ENCODE data around the gene SPECC1L. TPM values are rescaled to one million over a fixed set of nuclear protein-coding genes. Genes with fewer than 3 reads are reported as not detected.

Gene SPECC1L
- polyA plus RNA-seq, 2 donors, result 11.0 to 11.4 TPM

GRCh38 chr22:24426436-24426835, 155.8 kb downstream of the SPECC1L start:
- Histone ChIP-seq H3K4me3 (ENCODE audit: low read depth in 1 of 2, low read length in 2 of 2) (no peak overlapping the region), H3K4me1 (ENCODE audit: control insufficient read depth in 2 of 2, insufficient read depth in 2 of 2, low read length in 1 of 2) (peaks cover 0 to 6% of the 10 kb centered on the region in 2 donors), H3K36me3 (ENCODE audit: control insufficient read depth in 2 of 2, insufficient read depth in 2 of 2, low read length in 1 of 2) (no peaks in the 10 kb centered on the region), H3K27me3 (ENCODE audit: control insufficient read depth in 1 of 2, insufficient read depth in 2 of 2, low read length in 2 of 2) (peaks cover 0 to 5% of the 10 kb centered on the region in 2 donors), H3K27ac (ENCODE audit: low read depth in 2 of 2, low read length in 1 of 2) (no peak overlapping the region), H3K9me3 (ENCODE audit: control insufficient read depth in 2 of 2, insufficient read depth in 1 of 2, low read depth in 1 of 2, low read length in 1 of 2) (no peaks in the 10 kb centered on the region)
- WGBS, 2 donors, result 88 to 94% methylated on average over 4 of the region's 4 CpGs

GRCh38 chr22:24426851-24427499, 156.3 kb downstream of the SPECC1L start:
- Histone ChIP-seq H3K4me1 (ENCODE audit: control insufficient read depth in 2 of 2, insufficient read depth in 2 of 2, low read length in 1 of 2) (peaks cover under 1 to 7% of the 10 kb centered on the region in 2 donors), H3K36me3 (ENCODE audit: control insufficient read depth in 2 of 2, insufficient read depth in 2 of 2, low read length in 1 of 2) (no peaks in the 10 kb centered on the region), H3K4me3 (ENCODE audit: low read depth in 1 of 2, low read length in 2 of 2) (no peak overlapping the region), H3K9me3 (ENCODE audit: control insufficient read depth in 2 of 2, insufficient read depth in 1 of 2, low read depth in 1 of 2, low read length in 1 of 2) (no peaks in the 10 kb centered on the region), H3K27ac (ENCODE audit: low read depth in 2 of 2, low read length in 1 of 2) (peak overlapping the region in 1 of 2 donors; percentile 38), H3K27me3 (ENCODE audit: control insufficient read depth in 1 of 2, insufficient read depth in 2 of 2, low read length in 2 of 2) (peaks cover 0 to 5% of the 10 kb centered on the region in 2 donors)
- WGBS, 2 donors, result 82 to 85% methylated on average over 19 of the region's 19 CpGs

- Histone ChIP-seq H3K27ac (ENCODE audit: low read depth in 2 of 2, low read length in 1 of 2) (peak within 1 kb of the TSS in 1 of 2 donors; percentile 64), H3K4me1 (ENCODE audit: control insufficient read depth in 2 of 2, insufficient read depth in 2 of 2, low read length in 1 of 2) (peaks cover 7 to 12% of the 10 kb centered on the region in 2 donors), H3K36me3 (ENCODE audit: control insufficient read depth in 2 of 2, insufficient read depth in 2 of 2, low read length in 1 of 2) (no peaks in the 10 kb centered on the region), H3K27me3 (ENCODE audit: control insufficient read depth in 1 of 2, insufficient read depth in 2 of 2, low read length in 2 of 2) (peaks cover 0 to 5% of the 10 kb centered on the region in 2 donors), H3K4me3 (ENCODE audit: low read depth in 1 of 2, low read length in 2 of 2) (peak within 1 kb of the TSS in 1 of 2 donors; percentile 22), H3K9me3 (ENCODE audit: control insufficient read depth in 2 of 2, insufficient read depth in 1 of 2, low read depth in 1 of 2, low read length in 1 of 2) (no peaks in the 10 kb centered on the region)
- 71 to 74% methylated on average over 21 to 22 of the region's 22 CpGs for WGBS, 2 donors
Observed at GRCh38 chr22:24427500-24428164, 157.0 kb downstream of the SPECC1L start, which contains the start of gene ADORA2A. ADORA2A (plus strand) TSS chr22:24427599; CDS start chr22:24433405, 5,806 bp downstream.

- H3K9me3 ChIP-seq (ENCODE audit: control insufficient read depth in 2 of 2, insufficient read depth in 1 of 2, low read depth in 1 of 2, low read length in 1 of 2), result no peaks in the 10 kb centered on the region
- H3K27ac ChIP-seq (ENCODE audit: low read depth in 2 of 2, low read length in 1 of 2), result no peak overlapping the region
- no peaks in the 10 kb centered on the region for H3K36me3 ChIP-seq (ENCODE audit: control insufficient read depth in 2 of 2, insufficient read depth in 2 of 2, low read length in 1 of 2)
- H3K27me3 ChIP-seq (ENCODE audit: control insufficient read depth in 1 of 2, insufficient read depth in 2 of 2, low read length in 2 of 2), result peaks cover 0 to 5% of the 10 kb centered on the region in 2 donors
- peaks cover 7 to 18% of the 10 kb centered on the region in 2 donors for H3K4me1 ChIP-seq (ENCODE audit: control insufficient read depth in 2 of 2, insufficient read depth in 2 of 2, low read length in 1 of 2)
- H3K4me3 ChIP-seq (ENCODE audit: low read depth in 1 of 2, low read length in 2 of 2), result no peak overlapping the region
- WGBS, 2 donors, result 72 to 73% methylated on average over 11 of the region's 11 CpGs
Observed at GRCh38 chr22:24428751-24429410, 158.2 kb downstream of the SPECC1L start.

- no peaks in the 10 kb centered on the region for H3K9me3 ChIP-seq (ENCODE audit: control insufficient read depth in 2 of 2, insufficient read depth in 1 of 2, low read depth in 1 of 2, low read length in 1 of 2)
- 57 to 60% methylated on average over 22 of the region's 22 CpGs for WGBS, 2 donors
- H3K27me3 ChIP-seq (ENCODE audit: control insufficient read depth in 1 of 2, insufficient read depth in 2 of 2, low read length in 2 of 2), result peaks cover 0 to under 1% of the 10 kb centered on the region in 2 donors
- no peaks in the 10 kb centered on the region for H3K36me3 ChIP-seq (ENCODE audit: control insufficient read depth in 2 of 2, insufficient read depth in 2 of 2, low read length in 1 of 2)
- no peak overlapping the region for H3K27ac ChIP-seq (ENCODE audit: low read depth in 2 of 2, low read length in 1 of 2)
- H3K4me3 ChIP-seq (ENCODE audit: low read depth in 1 of 2, low read length in 2 of 2), result no peak overlapping the region
- peaks cover 7 to 17% of the 10 kb centered on the region in 2 donors for H3K4me1 ChIP-seq (ENCODE audit: control insufficient read depth in 2 of 2, insufficient read depth in 2 of 2, low read length in 1 of 2)
Observed at GRCh38 chr22:24429411-24430365, 159.1 kb downstream of the SPECC1L start.

- peaks cover 7 to 22% of the 10 kb centered on the region in 2 donors for H3K4me1 ChIP-seq (ENCODE audit: control insufficient read depth in 2 of 2, insufficient read depth in 2 of 2, low read length in 1 of 2)
- WGBS, 2 donors, result 81 to 82% methylated on average over 14 of the region's 14 CpGs
Observed at GRCh38 chr22:24430431-24431308, 160.0 kb downstream of the SPECC1L start.

GRCh38 chr22:24431309-24432034, 160.8 kb downstream of the SPECC1L start:
- peaks cover 7 to 22% of the 10 kb centered on the region in 2 donors for H3K4me1 ChIP-seq (ENCODE audit: control insufficient read depth in 2 of 2, insufficient read depth in 2 of 2, low read length in 1 of 2)
- no peaks in the 10 kb centered on the region for H3K27me3 ChIP-seq (ENCODE audit: control insufficient read depth in 1 of 2, insufficient read depth in 2 of 2, low read length in 2 of 2)
- 80 to 85% methylated on average over 9 of the region's 9 CpGs for WGBS, 2 donors
- H3K36me3 ChIP-seq (ENCODE audit: control insufficient read depth in 2 of 2, insufficient read depth in 2 of 2, low read length in 1 of 2), result no peaks in the 10 kb centered on the region
- H3K9me3 ChIP-seq (ENCODE audit: control insufficient read depth in 2 of 2, insufficient read depth in 1 of 2, low read depth in 1 of 2, low read length in 1 of 2), result no peaks in the 10 kb centered on the region
- no peak overlapping the region for H3K27ac ChIP-seq (ENCODE audit: low read depth in 2 of 2, low read length in 1 of 2)
- no peak overlapping the region for H3K4me3 ChIP-seq (ENCODE audit: low read depth in 1 of 2, low read length in 2 of 2)

More at GRCh38 chr22:24430431-24431308, 160.0 kb downstream of the SPECC1L start:
- no peak overlapping the region for H3K27ac ChIP-seq (ENCODE audit: low read depth in 2 of 2, low read length in 1 of 2)
- H3K9me3 ChIP-seq (ENCODE audit: control insufficient read depth in 2 of 2, insufficient read depth in 1 of 2, low read depth in 1 of 2, low read length in 1 of 2), result no peaks in the 10 kb centered on the region
- H3K27me3 ChIP-seq (ENCODE audit: control insufficient read depth in 1 of 2, insufficient read depth in 2 of 2, low read length in 2 of 2), result no peaks in the 10 kb centered on the region
- no peak overlapping the region for H3K4me3 ChIP-seq (ENCODE audit: low read depth in 1 of 2, low read length in 2 of 2)
- H3K36me3 ChIP-seq (ENCODE audit: control insufficient read depth in 2 of 2, insufficient read depth in 2 of 2, low read length in 1 of 2), result no peaks in the 10 kb centered on the region
